WTC11 (cell line): ENCODE data around the gene KSR2. TPM values are rescaled to one million over a fixed set of nuclear protein-coding genes. Genes with fewer than 3 reads are reported as not detected.

ENCODE experiments used
- ATAC-seq: fragments of 200-7000 bp; cut with Tn5 transposase; 2 replicates; pipeline ENCODE4 v1.10.0; 2021; ENCODE audit warnings: mild to moderate bottlenecking, moderate library complexity
- CTCF ChIA-PET: fragments of 300-600 bp; sonication (Branson Sonifier 250); formaldehyde crosslinking; loops from one replicate; lab custom pipeline; 2021; ENCODE audit warnings: antibody characterized with exemption; lab: Charles Lee
- POLR2A ChIA-PET: fragments of 350-600 bp; sonication (Branson Sonifier 250); formaldehyde crosslinking; loops from one replicate; lab custom pipeline; 2021; ENCODE audit warnings: antibody characterized with exemption; lab: Charles Lee
- DNase-seq: peaks from one replicate; pipeline ENCODE4 v3.0.0; 2021; ENCODE audit warnings: low spot score
- H3K27ac Mint-ChIP-seq: 2 replicates; pipeline ENCODE4 v1.8.0; 2021; ENCODE audit warnings: mixed read lengths
- H3K27me3 Mint-ChIP-seq: 2 replicates; pipeline ENCODE4 v1.8.0; 2021; ENCODE audit warnings: low read depth, mild to moderate bottlenecking, moderate library complexity, mixed read lengths
- H3K36me3 Mint-ChIP-seq: 2 replicates; pipeline ENCODE4 v1.8.0; 2021; ENCODE audit warnings: mixed read lengths
- H3K4me1 Mint-ChIP-seq: 2 replicates; pipeline ENCODE4 v1.8.0; 2022; ENCODE audit warnings: mixed read lengths
- H3K4me3 Mint-ChIP-seq: 2 replicates; pipeline ENCODE4 v1.8.0; 2021; ENCODE audit warnings: mild to moderate bottlenecking, moderate library complexity, mixed read lengths
- H3K9me3 Mint-ChIP-seq: 2 replicates; pipeline ENCODE4 v1.8.0; 2021; ENCODE audit warnings: mixed read lengths
- ATF1 ChIP-seq: sonication (generic); formaldehyde crosslinking; IDR thresholded peaks from 2 replicates; pipeline ENCODE4 v1.8.1; 2023; ENCODE audit warnings: mild to moderate bottlenecking, moderate library complexity, missing genetic modification reagents
- MXD4 ChIP-seq: fragments of 250-450 bp; sonication (Bioruptor Pico); IDR thresholded peaks from 2 replicates; pipeline ENCODE4 v1.8.0; 2021; ENCODE audit warnings: mild to moderate bottlenecking, moderate library complexity, borderline replicate concordance
- NFYB ChIP-seq: sonication (generic); formaldehyde crosslinking; conservative IDR thresholded peaks from 2 replicates; pipeline ENCODE4 v1.8.0; 2022; ENCODE audit warnings: low read depth, missing genetic modification reagents
- RELA ChIP-seq: sonication (generic); formaldehyde crosslinking; IDR thresholded peaks from 2 replicates; pipeline ENCODE4 v1.8.1; 2022; ENCODE audit warnings: missing genetic modification reagents, mild to moderate bottlenecking, borderline replicate concordance
- SMAD4 ChIP-seq: sonication (generic); formaldehyde crosslinking; IDR thresholded peaks from 2 replicates; pipeline ENCODE4 v1.8.0; 2022; ENCODE audit warnings: mild to moderate bottlenecking, missing genetic modification reagents
- SOX15 ChIP-seq: fragments of 250-450 bp; sonication (Bioruptor Pico); IDR thresholded peaks from 2 replicates; pipeline ENCODE4 v1.9.0; 2021; ENCODE audit warnings: mild to moderate bottlenecking
- TEAD4 ChIP-seq: sonication (generic); formaldehyde crosslinking; IDR thresholded peaks from 2 replicates; pipeline ENCODE4 v1.8.0; 2022; ENCODE audit warnings: mild to moderate bottlenecking, missing genetic modification reagents
- ZNF263 ChIP-seq: sonication (generic); formaldehyde crosslinking; IDR thresholded peaks from 2 replicates; pipeline ENCODE4 v1.8.1; 2022; ENCODE audit warnings: low read depth, mild to moderate bottlenecking, moderate library complexity, missing genetic modification reagents
- ZNF396 ChIP-seq: fragments of 250-450 bp; sonication (Bioruptor Pico); IDR thresholded peaks from 2 replicates; pipeline ENCODE4 v1.8.0; 2021; ENCODE audit warnings: mild to moderate bottlenecking, moderate library complexity, borderline replicate concordance
- total RNA-seq: library from RNA; stranded (reverse); gene quantifications from 3 replicates; pipeline ENCODE4 v1.2.3, GENCODE V29; 2021
- TF ChIP-seq, protein P1 (sequence below): sonication (generic); formaldehyde crosslinking; conservative IDR thresholded peaks from 2 replicates; pipeline ENCODE4 v1.8.1; 2023; ENCODE audit warnings: mild to moderate bottlenecking, low read depth, missing genetic modification reagents, moderate library complexity
- TF ChIP-seq, protein P2 (sequence below): sonication (generic); formaldehyde crosslinking; IDR thresholded peaks from 2 replicates; pipeline ENCODE4 v1.8.1; 2023; ENCODE audit warnings: mild to moderate bottlenecking, missing genetic modification reagents, borderline replicate concordance
- TF ChIP-seq, protein P3 (sequence below): sonication (generic); formaldehyde crosslinking; conservative IDR thresholded peaks from 2 replicates; pipeline ENCODE4 v1.8.1; 2022; ENCODE audit warnings: mild to moderate bottlenecking, missing genetic modification reagents
- TF ChIP-seq, protein P4 (sequence below): sonication (generic); formaldehyde crosslinking; IDR thresholded peaks from 2 replicates; pipeline ENCODE4 v1.8.1; 2022; ENCODE audit warnings: low read depth, mild to moderate bottlenecking, moderate library complexity, missing genetic modification reagents, borderline replicate concordance
- TF ChIP-seq, protein P5 (sequence below): fragments of 250-450 bp; sonication (Bioruptor Pico); IDR thresholded peaks from 2 replicates; pipeline ENCODE4 v1.9.0; 2021; ENCODE audit warnings: mild to moderate bottlenecking

KSR2 gene
- total RNA-seq, 1 experiment from 2014 or later = 2.4 TPM

DNA sequence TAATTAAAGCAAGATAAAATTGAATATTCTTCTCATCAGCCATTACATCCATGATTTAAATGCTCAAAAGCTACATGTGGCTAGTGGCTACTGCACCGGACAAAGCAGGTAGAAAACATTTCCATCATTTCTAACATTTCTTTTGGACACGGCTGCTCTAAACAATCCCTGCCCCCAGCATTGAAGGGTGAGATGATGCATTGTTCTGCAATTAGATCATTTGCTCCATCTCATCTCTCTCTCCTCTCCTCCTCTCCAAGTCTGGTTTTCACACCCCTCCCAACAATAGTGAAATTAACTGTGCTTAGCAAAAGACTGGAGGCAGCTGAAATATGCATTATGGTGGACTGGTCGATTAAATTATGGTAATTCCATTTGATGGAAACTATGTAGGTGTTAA lies 288.5 kb downstream of the KSR2 start (continued):
- TF ChIP-seq, protein P1, sequence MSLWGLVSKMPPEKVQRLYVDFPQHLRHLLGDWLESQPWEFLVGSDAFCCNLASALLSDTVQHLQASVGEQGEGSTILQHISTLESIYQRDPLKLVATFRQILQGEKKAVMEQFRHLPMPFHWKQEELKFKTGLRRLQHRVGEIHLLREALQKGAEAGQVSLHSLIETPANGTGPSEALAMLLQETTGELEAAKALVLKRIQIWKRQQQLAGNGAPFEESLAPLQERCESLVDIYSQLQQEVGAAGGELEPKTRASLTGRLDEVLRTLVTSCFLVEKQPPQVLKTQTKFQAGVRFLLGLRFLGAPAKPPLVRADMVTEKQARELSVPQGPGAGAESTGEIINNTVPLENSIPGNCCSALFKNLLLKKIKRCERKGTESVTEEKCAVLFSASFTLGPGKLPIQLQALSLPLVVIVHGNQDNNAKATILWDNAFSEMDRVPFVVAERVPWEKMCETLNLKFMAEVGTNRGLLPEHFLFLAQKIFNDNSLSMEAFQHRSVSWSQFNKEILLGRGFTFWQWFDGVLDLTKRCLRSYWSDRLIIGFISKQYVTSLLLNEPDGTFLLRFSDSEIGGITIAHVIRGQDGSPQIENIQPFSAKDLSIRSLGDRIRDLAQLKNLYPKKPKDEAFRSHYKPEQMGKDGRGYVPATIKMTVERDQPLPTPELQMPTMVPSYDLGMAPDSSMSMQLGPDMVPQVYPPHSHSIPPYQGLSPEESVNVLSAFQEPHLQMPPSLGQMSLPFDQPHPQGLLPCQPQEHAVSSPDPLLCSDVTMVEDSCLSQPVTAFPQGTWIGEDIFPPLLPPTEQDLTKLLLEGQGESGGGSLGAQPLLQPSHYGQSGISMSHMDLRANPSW (CRISPR knock-in tag) = no peak
- no peak for TF ChIP-seq NFYB (CRISPR knock-in tag)

DNA sequence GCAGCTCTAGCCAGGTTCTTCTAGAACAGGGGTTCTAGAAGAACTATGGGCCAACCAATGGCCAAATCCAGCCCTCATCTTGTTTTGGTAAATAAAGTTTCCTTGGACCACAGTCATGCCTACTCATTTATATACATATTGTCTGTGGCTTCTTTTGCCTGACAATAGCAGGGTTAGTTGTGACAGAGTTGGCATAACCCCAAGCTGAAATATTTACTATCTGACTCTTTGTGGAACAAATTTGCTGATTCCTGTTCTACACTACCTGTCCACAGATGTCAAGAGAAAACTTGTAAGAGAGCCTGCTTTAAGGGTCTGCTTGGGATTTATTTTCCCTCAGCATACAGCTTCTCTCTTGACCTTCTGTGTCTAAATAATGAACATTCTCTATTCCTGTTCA lies 289.0 kb downstream of the KSR2 start:
- Mint-ChIP-seq H3K4me3 (no peak overlapping the region), H3K36me3 (no peaks in the 10 kb centered on the region), H3K9me3 (peaks cover 11% of the 10 kb centered on the region), H3K27me3 (no peaks in the 10 kb centered on the region), H3K27ac (no peak overlapping the region), H3K4me1 (peaks cover 13% of the 10 kb centered on the region; the same call in 1 of the 2 replicates)
- ChIA-PET CTCF (interaction anchor here (1.3 kb wide), 1 partner anchor 158 kb away, joined by 5 read pairs; no protein-coding TSS in a partner anchor), POLR2A (no interaction called here)
- DNase-seq (no peak), ATAC-seq (no peak)
- no peak for TF ChIP-seq ZNF263
- TF ChIP-seq, protein P2, sequence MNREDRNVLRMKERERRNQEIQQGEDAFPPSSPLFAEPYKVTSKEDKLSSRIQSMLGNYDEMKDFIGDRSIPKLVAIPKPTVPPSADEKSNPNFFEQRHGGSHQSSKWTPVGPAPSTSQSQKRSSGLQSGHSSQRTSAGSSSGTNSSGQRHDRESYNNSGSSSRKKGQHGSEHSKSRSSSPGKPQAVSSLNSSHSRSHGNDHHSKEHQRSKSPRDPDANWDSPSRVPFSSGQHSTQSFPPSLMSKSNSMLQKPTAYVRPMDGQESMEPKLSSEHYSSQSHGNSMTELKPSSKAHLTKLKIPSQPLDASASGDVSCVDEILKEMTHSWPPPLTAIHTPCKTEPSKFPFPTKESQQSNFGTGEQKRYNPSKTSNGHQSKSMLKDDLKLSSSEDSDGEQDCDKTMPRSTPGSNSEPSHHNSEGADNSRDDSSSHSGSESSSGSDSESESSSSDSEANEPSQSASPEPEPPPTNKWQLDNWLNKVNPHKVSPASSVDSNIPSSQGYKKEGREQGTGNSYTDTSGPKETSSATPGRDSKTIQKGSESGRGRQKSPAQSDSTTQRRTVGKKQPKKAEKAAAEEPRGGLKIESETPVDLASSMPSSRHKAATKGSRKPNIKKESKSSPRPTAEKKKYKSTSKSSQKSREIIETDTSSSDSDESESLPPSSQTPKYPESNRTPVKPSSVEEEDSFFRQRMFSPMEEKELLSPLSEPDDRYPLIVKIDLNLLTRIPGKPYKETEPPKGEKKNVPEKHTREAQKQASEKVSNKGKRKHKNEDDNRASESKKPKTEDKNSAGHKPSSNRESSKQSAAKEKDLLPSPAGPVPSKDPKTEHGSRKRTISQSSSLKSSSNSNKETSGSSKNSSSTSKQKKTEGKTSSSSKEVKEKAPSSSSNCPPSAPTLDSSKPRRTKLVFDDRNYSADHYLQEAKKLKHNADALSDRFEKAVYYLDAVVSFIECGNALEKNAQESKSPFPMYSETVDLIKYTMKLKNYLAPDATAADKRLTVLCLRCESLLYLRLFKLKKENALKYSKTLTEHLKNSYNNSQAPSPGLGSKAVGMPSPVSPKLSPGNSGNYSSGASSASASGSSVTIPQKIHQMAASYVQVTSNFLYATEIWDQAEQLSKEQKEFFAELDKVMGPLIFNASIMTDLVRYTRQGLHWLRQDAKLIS (CRISPR knock-in tag) = no peak
- TF ChIP-seq, protein P3, sequence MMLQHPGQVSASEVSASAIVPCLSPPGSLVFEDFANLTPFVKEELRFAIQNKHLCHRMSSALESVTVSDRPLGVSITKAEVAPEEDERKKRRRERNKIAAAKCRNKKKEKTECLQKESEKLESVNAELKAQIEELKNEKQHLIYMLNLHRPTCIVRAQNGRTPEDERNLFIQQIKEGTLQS (CRISPR knock-in tag) = no peak
- TF ChIP-seq ATF1 (CRISPR knock-in tag) = no peak
- no peak for TF ChIP-seq TEAD4
- TF ChIP-seq SMAD4 (CRISPR knock-in tag) = no peak
- no peak for TF ChIP-seq SOX15 (CRISPR knock-in tag)
- TF ChIP-seq, protein P4, sequence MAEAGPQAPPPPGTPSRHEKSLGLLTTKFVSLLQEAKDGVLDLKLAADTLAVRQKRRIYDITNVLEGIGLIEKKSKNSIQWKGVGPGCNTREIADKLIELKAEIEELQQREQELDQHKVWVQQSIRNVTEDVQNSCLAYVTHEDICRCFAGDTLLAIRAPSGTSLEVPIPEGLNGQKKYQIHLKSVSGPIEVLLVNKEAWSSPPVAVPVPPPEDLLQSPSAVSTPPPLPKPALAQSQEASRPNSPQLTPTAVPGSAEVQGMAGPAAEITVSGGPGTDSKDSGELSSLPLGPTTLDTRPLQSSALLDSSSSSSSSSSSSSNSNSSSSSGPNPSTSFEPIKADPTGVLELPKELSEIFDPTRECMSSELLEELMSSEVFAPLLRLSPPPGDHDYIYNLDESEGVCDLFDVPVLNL (CRISPR knock-in tag) = no peak
- no peak for TF ChIP-seq ZNF396
- TF ChIP-seq RELA (CRISPR knock-in tag) = no peak
- no peak for TF ChIP-seq MXD4 (CRISPR knock-in tag)
- TF ChIP-seq, protein P5, sequence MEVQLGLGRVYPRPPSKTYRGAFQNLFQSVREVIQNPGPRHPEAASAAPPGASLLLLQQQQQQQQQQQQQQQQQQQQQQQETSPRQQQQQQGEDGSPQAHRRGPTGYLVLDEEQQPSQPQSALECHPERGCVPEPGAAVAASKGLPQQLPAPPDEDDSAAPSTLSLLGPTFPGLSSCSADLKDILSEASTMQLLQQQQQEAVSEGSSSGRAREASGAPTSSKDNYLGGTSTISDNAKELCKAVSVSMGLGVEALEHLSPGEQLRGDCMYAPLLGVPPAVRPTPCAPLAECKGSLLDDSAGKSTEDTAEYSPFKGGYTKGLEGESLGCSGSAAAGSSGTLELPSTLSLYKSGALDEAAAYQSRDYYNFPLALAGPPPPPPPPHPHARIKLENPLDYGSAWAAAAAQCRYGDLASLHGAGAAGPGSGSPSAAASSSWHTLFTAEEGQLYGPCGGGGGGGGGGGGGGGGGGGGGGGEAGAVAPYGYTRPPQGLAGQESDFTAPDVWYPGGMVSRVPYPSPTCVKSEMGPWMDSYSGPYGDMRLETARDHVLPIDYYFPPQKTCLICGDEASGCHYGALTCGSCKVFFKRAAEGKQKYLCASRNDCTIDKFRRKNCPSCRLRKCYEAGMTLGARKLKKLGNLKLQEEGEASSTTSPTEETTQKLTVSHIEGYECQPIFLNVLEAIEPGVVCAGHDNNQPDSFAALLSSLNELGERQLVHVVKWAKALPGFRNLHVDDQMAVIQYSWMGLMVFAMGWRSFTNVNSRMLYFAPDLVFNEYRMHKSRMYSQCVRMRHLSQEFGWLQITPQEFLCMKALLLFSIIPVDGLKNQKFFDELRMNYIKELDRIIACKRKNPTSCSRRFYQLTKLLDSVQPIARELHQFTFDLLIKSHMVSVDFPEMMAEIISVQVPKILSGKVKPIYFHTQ (CRISPR knock-in tag) = no peak
